Esophagus muscularis mucosa (tissue), 4 donors: ENCODE results near the gene ANTXRL. TPM values are rescaled to one million over a fixed set of nuclear protein-coding genes. Genes with fewer than 3 reads are reported as not detected.
"Not testable (repeated sequence)": the region's sequence is repeated elsewhere in the genome, so short reads cannot be mapped to it uniquely, and the experiment has no call there.

Source experiments
- DNase-seq: peaks from one replicate; pipeline ENCODE4 v3.0.0-alpha.2; 2017; ENCODE audit errors: extremely low spot score
- H3K27ac ChIP-seq, 4 donors: fragments of 200-600 bp; sonication (generic); replicated peaks in 1 of 4; 1 replicate in 3 of 4; 2 replicates in 1 of 4; pipeline ENCODE4 v1.5.1; 2016 to 2019; ENCODE audit warnings: mild to moderate bottlenecking in 1 of 4
- H3K27me3 ChIP-seq, 4 donors: fragments of 200-600 bp; sonication (generic); one replicate each; pipeline versions ENCODE4 v1.5.1 to v1.6.0; 2016 to 2019
- H3K36me3 ChIP-seq, 4 donors: fragments of 200-600 bp; sonication (generic); one replicate each; pipeline ENCODE4 v1.5.1; 2016 to 2019
- H3K4me1 ChIP-seq, 4 donors: fragments of 200-600 bp; sonication (generic); one replicate each; pipeline ENCODE4 v1.5.1; 2016 to 2019
- H3K4me3 ChIP-seq, 4 donors: fragments of 200-600 bp; sonication (generic); 1 replicate in 2 of 4; 2 replicates in 2 of 4; pipeline ENCODE4 v1.5.1; 2016 to 2019; ENCODE audit warnings: mild to moderate bottlenecking in 4 of 4, moderate library complexity in 1 of 4
- H3K9me3 ChIP-seq, 4 donors: fragments of 200-600 bp; sonication (generic); 1 replicate in 3 of 4; 2 replicates in 1 of 4; pipeline ENCODE4 v1.5.1; 2016 to 2019
- whole genome bisulfite sequencing: methylation state at CpG from one replicate; pipeline ENCODE4 v1.1.5; 2018; 5-methylcytosine and 5-hydroxymethylcytosine counted together
- intact Hi-C: fragments of 100-400 bp; cut with DNase I; formaldehyde crosslinking; loops from one replicate; pipeline ENCODE4 v1.15.1; 2023
- total RNA-seq, 4 donors: library from RNA; depleted of rRNA; stranded (reverse); fragments of >200 nt; gene quantifications; one replicate each; pipeline versions ENCODE4 v1.1.0 to v1.2.1, GENCODE V29; 2016

The ANTXRL gene
- total RNA-seq, 4 donors from 2014 or later, result not detected

- H3K4me3 ChIP-seq, H3K9me3 ChIP-seq, DNase-seq, intact Hi-C loops, H3K27me3 ChIP-seq, H3K4me1 ChIP-seq, H3K27ac ChIP-seq, H3K36me3 ChIP-seq: not testable (repeated sequence)
- no CpG with 5 or more reads among the region's 4 CpGs for WGBS
Observed at GRCh38 chr10:46377651-46378050, 90.9 kb downstream of the ANTXRL start.

GRCh38 chr10:46378108-46378507 lies 91.3 kb downstream of the ANTXRL start:
- WGBS, result 40% methylated on average over 1 of the region's 8 CpGs
- DNase-seq, H3K27ac ChIP-seq, H3K27me3 ChIP-seq, H3K36me3 ChIP-seq, H3K4me1 ChIP-seq, intact Hi-C loops, H3K4me3 ChIP-seq, H3K9me3 ChIP-seq: not testable (repeated sequence)

- intact Hi-C loops, DNase-seq, H3K27ac ChIP-seq, H3K4me1 ChIP-seq, H3K9me3 ChIP-seq, H3K4me3 ChIP-seq, H3K27me3 ChIP-seq, H3K36me3 ChIP-seq: not testable (repeated sequence)
- WGBS, result 75% methylated on average over 2 of the region's 5 CpGs
Observed at GRCh38 chr10:46379233-46379848, 92.5 kb downstream of the ANTXRL start.

Other genes starting within 250 kb of the ANTXRL start
- not detected for gene MSMB, start 240.7 kb upstream of the ANTXRL start, total RNA-seq
- under 1 TPM in 1 of 4 donors, not detected in 3; 0.50 TPM for gene ANXA8L1, start 88.8 kb downstream of the ANTXRL start, total RNA-seq
- gene NPY4R, start 179.0 kb downstream of the ANTXRL start, total RNA-seq, result not detected